ENCODE data around the gene KDM2B.
"Not testable (repeated sequence)": the region's sequence is repeated elsewhere in the genome, so short reads cannot be mapped to it uniquely, and the experiment has no call there.

Gene KDM2B

DNA sequence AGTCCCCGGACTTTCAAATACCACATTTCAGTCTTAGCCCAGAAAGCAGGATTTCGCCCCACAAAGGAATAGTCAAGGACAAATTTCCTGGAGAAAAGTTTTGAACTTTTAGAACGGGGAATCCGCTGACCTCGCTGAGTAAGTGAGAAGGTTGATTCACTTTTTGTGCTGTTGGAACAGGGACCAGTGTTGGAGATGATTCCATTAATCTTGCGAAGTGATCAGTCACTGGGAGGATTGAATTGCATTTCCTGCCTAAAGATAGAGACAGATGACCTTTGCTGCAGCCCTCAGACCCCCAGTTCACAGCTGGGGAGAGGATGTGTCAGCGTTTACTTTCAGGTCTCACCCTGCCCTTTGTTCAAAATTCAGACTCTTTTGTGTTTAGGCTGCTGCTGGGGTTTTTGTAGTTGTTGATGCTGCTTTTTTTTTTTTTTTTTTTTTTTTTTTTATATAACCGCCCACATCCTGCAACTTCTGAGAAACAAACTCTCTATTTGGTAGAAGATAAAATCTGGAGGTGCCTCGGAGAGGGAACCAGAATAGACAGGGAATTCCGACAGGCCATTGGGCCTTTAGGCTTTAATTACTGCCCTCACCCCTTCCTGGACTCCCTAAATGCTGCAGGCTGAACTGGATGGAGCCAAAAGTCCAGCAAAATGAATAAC lies 9.8 kb upstream of the KDM2B start:
- H3K4me3 ChIP-seq (replicated peaks; ENCODE audit: low read depth, low read length) = peak overlapping the region; percentile 27
- TF ChIP-seq, protein P1, sequence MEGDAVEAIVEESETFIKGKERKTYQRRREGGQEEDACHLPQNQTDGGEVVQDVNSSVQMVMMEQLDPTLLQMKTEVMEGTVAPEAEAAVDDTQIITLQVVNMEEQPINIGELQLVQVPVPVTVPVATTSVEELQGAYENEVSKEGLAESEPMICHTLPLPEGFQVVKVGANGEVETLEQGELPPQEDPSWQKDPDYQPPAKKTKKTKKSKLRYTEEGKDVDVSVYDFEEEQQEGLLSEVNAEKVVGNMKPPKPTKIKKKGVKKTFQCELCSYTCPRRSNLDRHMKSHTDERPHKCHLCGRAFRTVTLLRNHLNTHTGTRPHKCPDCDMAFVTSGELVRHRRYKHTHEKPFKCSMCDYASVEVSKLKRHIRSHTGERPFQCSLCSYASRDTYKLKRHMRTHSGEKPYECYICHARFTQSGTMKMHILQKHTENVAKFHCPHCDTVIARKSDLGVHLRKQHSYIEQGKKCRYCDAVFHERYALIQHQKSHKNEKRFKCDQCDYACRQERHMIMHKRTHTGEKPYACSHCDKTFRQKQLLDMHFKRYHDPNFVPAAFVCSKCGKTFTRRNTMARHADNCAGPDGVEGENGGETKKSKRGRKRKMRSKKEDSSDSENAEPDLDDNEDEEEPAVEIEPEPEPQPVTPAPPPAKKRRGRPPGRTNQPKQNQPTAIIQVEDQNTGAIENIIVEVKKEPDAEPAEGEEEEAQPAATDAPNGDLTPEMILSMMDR (IDR thresholded peaks at IDR 0.05; ENCODE audit: low read depth, low read length, missing control alignments) = no peak
- DNase-seq (ENCODE audit: extremely low read depth, low read depth) = no peak

DNA sequence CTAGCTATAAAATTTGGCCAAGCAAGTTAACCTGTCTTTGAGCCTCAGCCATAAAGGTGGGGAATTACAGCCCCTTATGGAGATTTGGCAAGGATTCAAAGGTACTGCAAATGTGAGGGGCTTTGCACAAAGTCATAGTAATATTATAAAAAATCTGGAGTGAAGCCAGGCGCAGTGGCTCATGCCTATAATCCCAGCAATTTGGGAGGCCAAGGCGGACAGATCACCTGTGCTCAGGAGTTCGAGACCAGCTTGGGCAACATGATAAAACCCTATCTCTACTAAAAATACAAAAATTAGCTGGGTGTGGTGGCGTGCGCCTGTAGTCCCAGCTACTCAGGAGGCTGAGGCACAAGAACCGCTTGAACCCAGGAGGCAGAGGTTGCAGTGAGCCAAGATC lies 4.1 kb upstream of the KDM2B start:
- H3K4me3 ChIP-seq (replicated peaks; ENCODE audit: low read depth, low read length); DNase-seq (ENCODE audit: extremely low read depth, low read depth): not testable (repeated sequence)

DNA sequence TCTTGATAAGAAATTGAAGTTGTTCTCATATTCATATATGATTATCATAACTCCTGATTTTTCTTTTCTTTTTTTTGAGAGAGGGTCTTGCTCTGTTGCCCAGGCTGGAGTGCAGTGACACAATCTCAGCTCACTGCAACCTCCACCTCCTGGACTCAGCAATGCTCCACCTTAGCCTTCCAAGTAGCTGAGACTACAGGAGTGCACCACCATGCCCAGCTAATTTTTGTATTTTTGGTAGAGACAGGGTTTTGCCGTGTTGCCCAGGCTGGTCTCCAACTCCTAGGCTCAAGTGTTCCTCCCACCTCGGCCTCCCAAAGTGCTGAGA lies 2.5 kb upstream of the KDM2B start:
- DNase-seq (ENCODE audit: extremely low read depth, low read depth); H3K4me3 ChIP-seq (replicated peaks; ENCODE audit: low read depth, low read length): not testable (repeated sequence)

DNA sequence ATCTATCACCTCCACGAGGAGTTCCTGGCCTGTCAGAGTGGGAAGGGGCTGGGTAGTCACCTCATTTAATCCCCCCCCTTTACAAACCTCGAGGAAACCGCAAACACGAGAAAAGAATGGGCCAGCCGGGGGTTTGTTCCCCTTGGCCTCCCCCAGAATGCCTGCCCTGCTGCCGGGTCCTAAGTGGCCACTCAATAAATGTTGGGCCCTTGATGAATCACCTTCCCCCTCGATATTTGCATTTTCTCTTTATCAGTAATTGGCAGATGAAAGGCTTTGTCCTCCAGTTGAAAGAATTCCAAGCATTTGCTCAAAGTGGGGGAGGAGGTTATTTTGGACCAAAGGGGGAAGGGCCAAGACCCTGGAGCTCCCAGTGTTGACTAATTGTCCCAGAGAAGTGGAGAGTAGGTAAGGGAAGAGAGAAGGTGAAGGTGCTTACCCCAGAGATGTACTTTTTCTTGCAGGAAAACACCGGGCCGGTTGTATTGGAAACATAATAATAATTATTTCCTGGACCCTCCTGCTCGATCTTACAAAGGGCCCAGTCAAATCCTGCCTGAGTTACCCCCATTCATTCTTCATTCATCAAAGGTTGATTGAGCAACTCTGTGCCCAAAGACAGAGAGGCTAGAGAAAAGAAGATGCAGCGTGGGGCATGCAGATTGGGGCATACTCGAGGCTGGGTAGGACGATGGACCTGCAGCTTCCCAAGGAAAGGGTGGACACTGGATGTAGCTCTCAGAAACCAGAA lies 1.9 kb upstream of the KDM2B start:
- TF ChIP-seq, protein P1 (IDR thresholded peaks at IDR 0.05; ENCODE audit: low read depth, low read length, missing control alignments) = no peak
- no peak for DNase-seq (ENCODE audit: extremely low read depth, low read depth)
- H3K4me3 ChIP-seq (replicated peaks; ENCODE audit: low read depth, low read length) = peak overlapping the region; percentile 45

DNA sequence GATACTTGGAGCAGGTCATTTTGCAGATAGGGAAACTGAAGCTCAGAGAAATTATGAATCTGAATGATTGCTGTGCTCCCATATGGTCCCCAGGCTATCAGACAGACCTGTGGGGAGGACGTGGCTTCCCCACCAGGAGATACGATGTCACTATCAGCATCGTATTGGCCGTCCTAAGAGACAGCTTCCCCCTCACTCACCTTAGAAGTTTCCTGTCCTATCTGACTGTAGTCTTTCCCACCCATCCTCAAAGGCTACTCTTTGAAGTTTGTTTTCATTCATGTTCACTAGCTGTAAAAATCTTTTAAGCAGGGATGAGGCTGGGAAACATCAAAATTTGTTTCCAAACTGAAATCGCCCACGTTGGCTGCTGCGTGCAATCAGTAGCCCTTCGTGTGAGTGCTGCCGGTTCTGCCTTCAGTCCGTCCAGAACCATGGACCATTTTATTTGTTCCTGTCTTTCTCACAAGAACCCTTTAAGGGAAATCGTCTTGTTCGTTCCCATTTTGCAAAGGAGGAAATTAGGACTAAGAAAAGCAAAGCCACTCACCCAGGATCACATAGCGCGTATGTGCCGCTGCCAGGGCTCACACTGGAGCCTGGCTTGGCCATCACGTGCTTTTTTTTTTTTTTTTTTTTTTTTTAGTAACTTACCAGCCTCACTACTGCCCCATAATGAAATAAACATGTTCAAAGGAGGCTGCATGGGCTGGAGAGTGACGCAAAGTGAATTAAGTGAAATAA lies 1.0 kb upstream of the KDM2B start:
- no peak for DNase-seq (ENCODE audit: extremely low read depth, low read depth)
- TF ChIP-seq, protein P1 (IDR thresholded peaks at IDR 0.05; ENCODE audit: low read depth, low read length, missing control alignments) = no peak
- peak overlapping the region; percentile 45 for H3K4me3 ChIP-seq (replicated peaks; ENCODE audit: low read depth, low read length)

DNA sequence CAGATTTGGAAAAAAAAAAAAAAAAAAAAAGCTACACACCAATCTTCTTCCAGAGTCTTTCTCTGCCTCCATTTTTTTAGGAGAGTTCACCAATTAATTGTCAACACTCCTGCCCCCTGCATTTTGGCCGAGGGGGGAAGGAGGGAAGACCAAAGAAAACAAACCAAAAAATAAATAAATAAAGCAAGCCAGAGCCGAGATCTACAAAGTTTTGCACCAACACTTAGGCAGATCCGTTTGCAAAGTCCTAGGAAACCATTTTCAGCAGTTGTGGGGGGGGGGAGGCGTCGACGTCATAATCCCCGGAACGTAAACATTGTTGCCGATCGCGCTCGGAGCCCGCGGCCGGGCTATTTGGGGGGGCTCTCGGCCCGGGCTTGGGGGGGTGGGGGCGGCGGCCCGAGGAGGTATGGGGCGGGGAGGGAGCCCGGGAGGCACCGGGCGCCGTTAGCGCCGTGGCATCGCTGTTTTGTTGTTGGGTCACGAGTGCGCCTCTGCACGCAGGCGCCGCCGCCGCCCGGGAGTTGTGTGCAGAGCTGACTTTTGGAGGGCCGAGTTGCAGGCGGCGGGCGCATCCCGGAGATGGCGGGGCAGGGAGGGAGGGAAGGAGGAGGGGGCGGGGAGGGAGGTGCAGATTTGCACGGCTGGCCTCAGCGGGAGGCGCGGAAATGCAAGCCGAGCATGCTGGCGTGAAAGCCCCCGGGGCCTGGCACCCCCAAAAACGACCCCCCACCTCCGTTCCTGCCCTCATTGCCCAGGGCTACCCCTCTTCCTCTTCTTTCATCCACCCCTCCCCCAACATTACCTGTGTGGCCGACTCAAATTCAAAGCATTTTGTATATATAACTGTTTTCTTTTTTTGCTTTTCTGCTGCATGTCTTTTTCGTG lies 598 bp downstream of the KDM2B start:
- DNase-seq (ENCODE audit: extremely low read depth, low read depth) = no peak
- peak overlapping the region; percentile 45 for H3K4me3 ChIP-seq (replicated peaks; ENCODE audit: low read depth, low read length)
- TF ChIP-seq, protein P1 (IDR thresholded peaks at IDR 0.05; ENCODE audit: low read depth, low read length, missing control alignments) = no peak

DNA sequence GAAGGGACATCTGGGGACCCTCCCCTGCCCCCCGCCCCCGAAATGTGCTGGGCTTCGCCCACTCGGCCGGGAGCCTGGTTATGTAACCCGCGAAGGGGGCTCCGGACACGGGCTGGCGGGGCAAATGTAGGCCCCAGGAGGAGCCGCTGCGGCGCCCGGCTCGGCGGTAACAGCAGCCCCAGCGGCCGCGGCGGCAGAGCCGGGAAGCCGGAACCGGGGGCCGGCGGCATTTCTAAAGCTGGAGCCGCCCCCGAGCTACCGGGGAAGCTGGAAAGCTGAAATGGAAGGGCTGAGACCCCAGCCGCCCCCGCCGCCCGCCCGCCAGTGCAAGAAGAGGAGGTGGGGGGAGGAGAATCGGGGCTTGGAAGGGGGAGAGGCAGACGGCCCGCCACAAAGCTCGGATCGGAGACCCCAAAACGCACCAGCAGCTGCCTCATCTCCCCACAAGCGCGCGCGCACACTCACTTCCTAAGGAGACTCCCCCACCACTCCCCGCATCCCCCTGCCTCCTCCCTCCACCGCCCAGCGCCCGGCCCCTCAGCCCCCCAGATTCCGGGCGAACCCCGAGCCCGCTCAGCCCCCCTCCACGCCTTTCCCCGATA lies 1.5 kb downstream of the KDM2B start:
- TF ChIP-seq, protein P1 (IDR thresholded peaks at IDR 0.05; ENCODE audit: low read depth, low read length, missing control alignments) = no peak
- no peak for DNase-seq (ENCODE audit: extremely low read depth, low read depth)
- H3K4me3 ChIP-seq (replicated peaks; ENCODE audit: low read depth, low read length) = peak overlapping the region; percentile 45
